Left renal pelvis (tissue), 4 donors: ENCODE results near the gene CYP27B1. TPM values are rescaled to one million over a fixed set of nuclear protein-coding genes. Genes with fewer than 3 reads are reported as not detected.
A peak's percentile ranks its signal among the peaks of the same experiment; 100 is the strongest.

Experiments used
- DNase-seq, 4 donors: peaks; one replicate each; pipeline ENCODE4 v3.0.0-alpha.2; 2013; ENCODE audit warnings: low read depth in 4 of 4, low spot score in 3 of 4
- polyA plus RNA-seq, 4 donors: library from polyadenylated mRNA; unstranded; fragments of 120-200 nt; gene quantifications; one replicate each; pipeline ENCODE4 v1.2.1, GENCODE V29; 2013; ENCODE audit not compliant: insufficient read length in 4 of 4

CYP27B1 gene
- polyA plus RNA-seq, 4 donors, result 0.72 to 2.2 (median 0.96) TPM

- DNase-seq, result no peak
These were observed 13.0 kb downstream of the CYP27B1 start for GRCh38 chr12:57753756-57754337.

- no peak for DNase-seq
These were observed 14.2 kb downstream of the CYP27B1 start for GRCh38 chr12:57752668-57753000.

- DNase-seq, result peak; percentile 96 to 98 (median 97)
These were observed 14.8 kb downstream of the CYP27B1 start, which contains the start of gene CDK4 for GRCh38 chr12:57751788-57752667. Gene CDK4 (minus strand): TSS chr12:57752310. CDS start chr12:57751717, 593 bp downstream.

- DNase-seq, result no peak
These were observed 15.5 kb downstream of the CYP27B1 start for GRCh38 chr12:57751432-57751787.

GRCh38 chr12:57750561-57751431 lies 16.1 kb downstream of the CYP27B1 start:
- DNase-seq, result no peak

DNA sequence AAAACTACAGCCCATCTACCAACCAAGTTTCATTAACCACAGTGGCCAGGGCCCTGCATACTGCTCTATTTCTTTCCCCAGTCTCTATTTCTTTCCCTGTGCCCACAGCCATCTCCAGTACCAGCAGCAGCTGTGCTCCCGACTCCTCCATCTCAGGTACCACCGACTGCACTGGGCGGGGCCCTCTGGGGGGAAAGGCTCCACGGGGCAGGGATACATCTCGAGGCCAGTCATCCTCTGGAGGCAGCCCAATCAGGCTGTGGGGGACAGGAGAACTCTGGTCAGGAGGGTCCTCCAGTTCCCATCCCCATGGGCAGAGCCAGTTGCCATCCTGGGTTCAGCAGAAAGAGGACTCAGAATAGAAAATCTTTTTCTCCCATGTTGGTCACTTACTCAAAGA lies 17.8 kb downstream of the CYP27B1 start:
- DNase-seq, result no peak

GRCh38 chr12:57746025-57746424 lies 20.9 kb downstream of the CYP27B1 start:
- no peak for DNase-seq

DNA sequence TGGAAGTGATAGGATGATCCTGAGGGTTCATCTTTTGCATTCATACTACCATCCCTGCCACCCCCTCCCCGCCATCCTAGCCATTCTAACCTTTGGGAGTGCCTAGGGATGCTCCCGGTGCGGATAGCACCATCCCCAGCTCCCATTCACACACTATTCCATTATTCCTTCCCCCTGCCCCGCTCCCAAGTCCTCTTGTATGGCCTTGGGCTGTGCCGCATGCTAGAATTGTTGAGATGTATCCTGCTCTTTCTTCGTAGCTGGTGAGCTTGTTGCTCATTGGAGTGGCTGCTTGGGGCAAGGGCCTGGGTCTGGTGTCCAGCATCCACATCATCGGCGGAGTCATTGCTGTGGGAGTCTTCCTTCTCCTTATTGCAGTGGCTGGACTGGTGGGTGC lies 21.4 kb downstream of the CYP27B1 start:
- no peak for DNase-seq

DNA sequence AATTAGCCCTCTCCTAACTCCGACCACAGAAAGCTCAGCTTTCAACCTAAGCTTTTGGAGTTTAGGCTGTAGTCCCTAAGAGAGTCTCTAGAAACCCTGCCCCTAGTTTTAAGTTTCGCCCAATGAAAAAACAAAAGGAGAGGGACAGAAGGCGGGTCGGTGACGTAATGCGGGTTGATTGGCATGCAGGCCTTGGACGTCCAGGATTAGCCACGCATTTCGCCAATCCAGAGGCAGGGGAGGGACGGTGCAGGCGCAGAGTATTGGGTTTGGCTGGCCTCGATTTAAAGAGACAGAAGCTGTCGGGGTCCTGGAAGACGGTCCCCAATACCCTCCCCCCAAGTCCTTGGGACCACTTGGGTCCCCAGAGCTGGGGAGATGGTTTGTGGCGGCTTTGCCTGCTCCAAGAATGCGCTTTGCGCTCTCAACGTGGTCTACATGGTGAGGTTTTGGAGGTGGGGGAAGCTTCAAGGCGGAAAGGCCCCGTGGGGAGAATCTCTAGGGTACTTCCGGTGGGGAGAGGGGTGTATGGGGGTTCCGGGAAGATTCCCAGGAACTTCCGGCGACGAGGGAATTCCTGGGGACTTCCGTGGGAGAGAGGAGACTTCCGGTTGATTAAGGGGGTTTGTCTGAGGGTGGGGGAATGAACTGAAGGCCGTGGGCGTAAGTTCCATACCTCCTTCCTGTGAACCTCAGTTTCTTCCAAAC lies 21.9 kb downstream of the CYP27B1 start, which contains the start of gene TSPAN31:
TSS of gene TSPAN31 (plus strand) at position 263 of the 708 bp plus-strand sequence. CDS start at position 379, 116 bp downstream.
- DNase-seq, result peak; percentile 96 to 98 (median 97)

DNA sequence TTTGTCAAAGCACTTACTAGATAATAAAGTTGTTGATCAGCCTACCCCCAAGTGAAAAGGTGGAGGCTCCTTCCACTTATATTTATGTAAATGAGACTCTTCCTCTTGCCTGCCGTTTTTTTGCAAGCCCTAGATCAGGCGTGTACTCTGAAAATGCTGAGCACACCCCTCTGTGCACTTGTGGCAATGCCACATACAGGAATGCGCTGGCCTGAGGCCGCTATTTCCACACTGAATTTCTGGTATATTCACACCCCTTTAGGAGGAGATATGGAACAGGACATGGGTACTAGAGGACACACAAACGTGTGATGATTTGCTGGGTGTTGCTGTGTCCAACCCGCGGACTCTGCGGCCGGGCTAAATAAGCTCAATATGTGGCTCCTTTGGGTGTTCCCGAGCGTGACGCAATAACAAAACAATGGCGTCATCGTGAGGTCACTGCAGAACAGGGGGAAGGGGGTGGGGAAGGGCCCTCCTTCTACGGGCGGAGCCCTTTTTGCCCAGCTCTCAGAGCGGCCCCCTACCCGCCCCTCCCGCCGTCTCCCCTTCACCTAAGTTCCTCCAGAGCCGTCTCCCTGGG lies 22.6 kb downstream of the CYP27B1 start:
- DNase-seq, result peak in 2 of 4 donors; percentile 70

GRCh38 chr12:57743769-57744168 lies 23.1 kb downstream of the CYP27B1 start:
- DNase-seq, result no peak

- DNase-seq, result no peak
These were observed 24.8 kb downstream of the CYP27B1 start for GRCh38 chr12:57741844-57742738.

- DNase-seq, result no peak
These were observed 25.5 kb downstream of the CYP27B1 start for GRCh38 chr12:57741413-57741789.

- no peak for DNase-seq
These were observed 26.0 kb downstream of the CYP27B1 start for GRCh38 chr12:57740656-57741412.

GRCh38 chr12:57739914-57740538 lies 26.9 kb downstream of the CYP27B1 start:
- DNase-seq, result no peak

GRCh38 chr12:57739387-57739786 lies 27.5 kb downstream of the CYP27B1 start:
- DNase-seq, result no peak

- DNase-seq, result no peak
These were observed 28.1 kb downstream of the CYP27B1 start, which contains the start of gene AGAP2 for GRCh38 chr12:57738661-57739237. Gene AGAP2 (minus strand): TSS chr12:57738742. CDS start chr12:57738246, 496 bp downstream.
